ENCODE data around the gene POLR1A.
A peak's percentile ranks its signal among the peaks of the same experiment; 100 is the strongest.

Gene POLR1A

GRCh38 chr2:86019121-86019520 is 86.6 kb downstream of the POLR1A start:
- no peak for DNase-seq

GRCh38 chr2:86017901-86018896 is 87.5 kb downstream of the POLR1A start:
- DNase-seq = no peak

GRCh38 chr2:86016581-86016980 is 89.1 kb downstream of the POLR1A start:
- no peak for DNase-seq

- DNase-seq = no peak
Measured at GRCh38 chr2:86015699-86016098, 90.0 kb downstream of the POLR1A start.

- DNase-seq = no peak
Measured at GRCh38 chr2:86015006-86015405, 90.7 kb downstream of the POLR1A start.

GRCh38 chr2:86014493-86014892 is 91.2 kb downstream of the POLR1A start:
- no peak for DNase-seq

GRCh38 chr2:86012007-86012712 is 93.5 kb downstream of the POLR1A start:
- no peak for DNase-seq

- DNase-seq = no peak
Measured at GRCh38 chr2:86011449-86011941, 94.2 kb downstream of the POLR1A start.

GRCh38 chr2:86010083-86010482 is 95.6 kb downstream of the POLR1A start:
- DNase-seq = no peak

GRCh38 chr2:86006524-86006923 is 99.2 kb downstream of the POLR1A start:
- DNase-seq = no peak

GRCh38 chr2:86003967-86004366 is 101.7 kb downstream of the POLR1A start:
- DNase-seq = no peak

- no peak for DNase-seq
Measured at GRCh38 chr2:86003104-86003503, 102.6 kb downstream of the POLR1A start.

GRCh38 chr2:86002375-86002774 is 103.3 kb downstream of the POLR1A start:
- no peak for DNase-seq

GRCh38 chr2:86001326-86001725 is 104.4 kb downstream of the POLR1A start:
- DNase-seq = no peak

GRCh38 chr2:86000938-86001312 is 104.8 kb downstream of the POLR1A start:
- no peak for DNase-seq

- no peak for DNase-seq
Measured at GRCh38 chr2:86000131-86000937, 105.4 kb downstream of the POLR1A start.

GRCh38 chr2:85999061-85999831 is 106.4 kb downstream of the POLR1A start:
- peak; percentile 80 for DNase-seq

- peak; percentile 55 for DNase-seq
Measured at GRCh38 chr2:85998071-85998991, 107.4 kb downstream of the POLR1A start.

- no peak for DNase-seq
Measured at GRCh38 chr2:85997017-85997970, 108.4 kb downstream of the POLR1A start.

GRCh38 chr2:85996591-85996990 is 109.1 kb downstream of the POLR1A start:
- no peak for DNase-seq
